ENCODE results near the gene SSC5D.

- TF ChIP-seq POLR2A (IDR thresholded peaks at IDR 0.05; ENCODE audit: low read length) = no peak
- no peak for TF ChIP-seq GATA1 (IDR thresholded peaks at IDR 0.05; ENCODE audit: low read depth, low read length)
Measured at GRCh38 chr19:55492362-55492944, 4.2 kb downstream of the SSC5D start.

Measured in erythroblast (primary cell).